NCI-H69 (cell line): ENCODE results near the gene SORL1-AS1.

Experiments
- DNase-seq: peaks from one replicate; lab custom pipeline; 2025; lab: John Stamatoyannopoulos, UW

SORL1-AS1 gene

GRCh38 chr11:121391914-121392313, 60.9 kb downstream of the SORL1-AS1 start:
- DNase-seq: peak; percentile 7

DNA sequence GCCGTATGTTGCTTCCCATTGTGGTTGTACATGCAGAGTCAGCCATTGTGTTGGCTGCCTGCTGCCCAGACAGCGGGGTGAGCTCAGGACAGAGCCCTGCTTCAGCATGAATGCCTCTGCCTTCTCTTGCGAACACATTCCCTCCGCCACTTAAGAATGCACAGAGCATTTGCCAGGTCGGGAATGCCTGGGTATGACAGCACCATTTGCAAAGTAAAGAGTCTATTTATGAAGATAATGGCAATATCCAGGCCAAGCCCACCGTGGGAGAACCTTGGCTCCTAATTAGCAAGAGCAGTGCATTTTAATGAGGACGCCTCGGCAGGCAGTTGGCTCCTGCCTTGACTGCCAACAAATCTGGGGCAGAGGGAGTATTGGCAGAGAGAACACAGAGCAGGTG, 63.1 kb downstream of the SORL1-AS1 start:
- DNase-seq: peak; percentile 95
